Cardiac muscle cell (in vitro differentiated cells and primary cell): ENCODE measurements around the gene SLA2. TPM values are rescaled to one million over a fixed set of nuclear protein-coding genes. Genes with fewer than 3 reads are reported as not detected.
A peak's percentile ranks its signal among the peaks of the same experiment; 100 is the strongest.
"Not testable (repeated sequence)": the region's sequence is repeated elsewhere in the genome, so short reads cannot be mapped to it uniquely, and the experiment has no call there.

Experiments
- DNase-seq, 2 donors: peaks; one replicate each; pipeline versions ENCODE4 v3.0.0 to v3.0.0-alpha.2; 2010 to 2017; ENCODE audit warnings: low read depth in 1 of 2, low spot score in 1 of 2
- H3K27ac ChIP-seq: fragments of 200-600 bp; sonication (generic); 2 replicates; pipeline ENCODE4 v1.5.1; 2016
- H3K27me3 ChIP-seq: fragments of 200-600 bp; sonication (generic); 2 replicates; pipeline ENCODE4 v1.6.0; 2016; ENCODE audit warnings: control low read depth
- H3K36me3 ChIP-seq: fragments of 200-600 bp; sonication (generic); 2 replicates; pipeline ENCODE4 v1.5.1; 2016; ENCODE audit warnings: control low read depth
- H3K4me1 ChIP-seq: fragments of 200-600 bp; sonication (generic); 2 replicates; pipeline ENCODE4 v1.8.1; 2017; ENCODE audit warnings: low read depth, mild to moderate bottlenecking, mixed run types
- H3K4me3 ChIP-seq: fragments of 200-600 bp; sonication (generic); 2 replicates; pipeline ENCODE4 v1.5.1; 2016; ENCODE audit warnings: mild to moderate bottlenecking
- H3K9me3 ChIP-seq: fragments of 200-600 bp; sonication (generic); 2 replicates; pipeline ENCODE4 v1.5.1; 2017; ENCODE audit warnings: low read depth, mild to moderate bottlenecking, control low read depth
- CTCF ChIP-seq: IDR thresholded peaks from 2 replicates; pipeline ENCODE4 v1.5.1; 2012; ENCODE audit warnings: low read depth, mild to moderate bottlenecking, low read length
- polyA plus RNA-seq: library from polyadenylated mRNA; unstranded; fragments of >200 nt; fragmentation: Nextera tagmentation; extraction: Ambion mirVana; gene quantifications from 2 replicates; pipeline ENCODE4 v1.2.1, GENCODE V29; 2016
- total RNA-seq: library from RNA; depleted of rRNA; stranded (reverse); fragments of >200 nt; gene quantifications from 2 replicates; pipeline ENCODE4 v1.2.3, GENCODE V29; 2016

The SLA2 gene
- 0.11 and 0.21 TPM in 2 replicates for total RNA-seq
- not detected in 2 replicates for polyA plus RNA-seq

- Histone ChIP-seq H3K4me3 (no peak within 1 kb of the TSS), H3K4me1 (peaks cover 6% of the 10 kb centered on the region), H3K27ac (peak within 1 kb of the TSS; percentile 62), H3K36me3 (no peaks in the 10 kb centered on the region), H3K27me3 (no peaks in the 10 kb centered on the region), H3K9me3 (no peaks in the 10 kb centered on the region)
- DNase-seq = no peak
- TF ChIP-seq CTCF = no peak
These were observed at the start of gene SLA2 for GRCh38 chr20:36645998-36646397. TSS of gene SLA2 (minus strand) at chr20:36646196. CDS start at chr20:36641335, 4,861 bp downstream.

- H3K9me3 ChIP-seq, H3K27me3 ChIP-seq, DNase-seq, H3K36me3 ChIP-seq, H3K4me3 ChIP-seq, H3K27ac ChIP-seq: not testable (repeated sequence)
- H3K4me1 ChIP-seq = peaks cover 14% of the 10 kb centered on the region
These were observed 49.5 kb upstream of the SLA2 start for GRCh38 chr20:36695467-36695866.

- H3K27ac ChIP-seq = no peak overlapping the region
- no peak for TF ChIP-seq CTCF
- H3K4me1 ChIP-seq = no peaks in the 10 kb centered on the region
- no peak for DNase-seq
- no peaks in the 10 kb centered on the region for H3K27me3 ChIP-seq
- H3K9me3 ChIP-seq = no peaks in the 10 kb centered on the region
- H3K36me3 ChIP-seq = no peaks in the 10 kb centered on the region
- no peak overlapping the region for H3K4me3 ChIP-seq
These were observed 42.6 kb upstream of the SLA2 start for GRCh38 chr20:36688630-36689029.

- Histone ChIP-seq H3K4me1 (no peaks in the 10 kb centered on the region), H3K27me3 (no peaks in the 10 kb centered on the region), H3K36me3 (no peaks in the 10 kb centered on the region), H3K4me3 (no peak overlapping the region), H3K9me3 (no peaks in the 10 kb centered on the region), H3K27ac (no peak overlapping the region)
- no peak for DNase-seq
- TF ChIP-seq CTCF = no peak
These were observed 41.9 kb upstream of the SLA2 start for GRCh38 chr20:36687850-36688249.

- Histone ChIP-seq H3K9me3 (no peaks in the 10 kb centered on the region), H3K36me3 (no peaks in the 10 kb centered on the region), H3K4me3 (no peak overlapping the region), H3K27ac (no peak overlapping the region), H3K4me1 (no peaks in the 10 kb centered on the region), H3K27me3 (no peaks in the 10 kb centered on the region)
- DNase-seq = no peak
- TF ChIP-seq CTCF = no peak
These were observed 40.9 kb upstream of the SLA2 start for GRCh38 chr20:36686944-36687343.

GRCh38 chr20:36686504-36686903 lies 40.5 kb upstream of the SLA2 start:
- H3K4me3 ChIP-seq = no peak overlapping the region
- TF ChIP-seq CTCF = no peak
- no peaks in the 10 kb centered on the region for H3K4me1 ChIP-seq
- no peak for DNase-seq
- H3K9me3 ChIP-seq = no peaks in the 10 kb centered on the region
- H3K36me3 ChIP-seq = no peaks in the 10 kb centered on the region
- H3K27me3 ChIP-seq = no peaks in the 10 kb centered on the region
- H3K27ac ChIP-seq = no peak overlapping the region
